Stimulated activated CD8-positive, alpha-beta memory T cell treated with anti-CD3 and anti-CD28 coated beads, Interleukin-12 subunit alpha, Interleukin-12 subunit beta, amount 100 ng/mL, for 1 hour (primary cell): Measurements from ENCODE around the gene C11orf98.
A peak's percentile ranks its signal among the peaks of the same experiment; 100 is the strongest.
"Not testable (repeated sequence)": the region's sequence is repeated elsewhere in the genome, so short reads cannot be mapped to it uniquely, and the experiment has no call there.

Experiments
- DNase-seq: peaks from one replicate; pipeline ENCODE4 v3.0.0-alpha.2; 2020; ENCODE audit warnings: low read depth

Gene C11orf98

DNA sequence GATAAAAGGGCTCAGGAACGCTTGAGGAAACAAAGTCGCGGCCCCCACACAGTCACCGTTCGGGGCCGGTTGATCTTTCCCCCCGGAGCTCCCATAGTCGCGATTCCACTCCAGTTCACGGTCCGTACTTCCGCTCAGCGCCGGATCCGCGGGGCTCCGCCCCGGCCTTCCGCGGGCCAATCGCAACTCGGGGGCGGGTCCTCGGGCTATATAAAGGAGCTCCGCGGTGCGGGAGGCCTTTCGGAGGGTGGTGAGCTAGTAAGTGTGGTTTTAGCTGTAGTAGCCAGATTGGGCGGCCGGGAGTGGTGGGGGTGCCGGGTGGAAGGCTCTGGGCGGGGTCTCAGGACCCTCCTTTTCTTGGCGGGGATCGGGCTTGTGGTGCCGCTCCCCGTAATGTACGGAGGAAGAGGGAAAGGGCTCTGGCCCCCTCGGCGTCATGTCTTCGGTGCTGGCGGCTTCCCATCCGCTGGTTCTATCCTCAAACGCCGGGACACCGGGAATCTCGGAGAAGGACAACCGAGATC, at the start of gene C11orf98, which contains the start of gene CSKMT:
Gene C11orf98, minus strand, starts transcription at position 136 of the 524 bp plus-strand sequence. Its CDS starts 41 bp downstream, at position 95.
Gene CSKMT, plus strand, starts transcription at position 238 of the 524 bp plus-strand sequence. CDS start 568 bp downstream, outside the sequence.
- DNase-seq, result peak; percentile 95

DNA sequence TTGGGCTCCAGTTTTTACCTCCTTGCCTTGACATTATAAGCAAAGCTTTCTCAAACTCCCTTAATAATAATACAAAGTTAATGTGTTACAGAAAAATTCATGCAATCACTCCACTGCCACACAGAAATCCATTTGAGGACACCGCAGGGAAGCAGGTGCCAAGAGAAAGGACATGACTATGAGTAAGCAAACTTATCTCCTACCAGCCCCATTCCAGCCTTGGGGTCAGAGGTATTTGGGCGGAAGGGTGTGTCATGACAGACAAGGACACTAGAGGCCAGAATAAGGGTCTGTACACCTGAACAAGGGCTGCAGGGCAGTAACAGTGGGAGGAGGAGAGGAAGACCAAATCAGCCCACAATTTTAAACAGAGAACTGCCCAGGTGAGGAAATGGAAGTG, 48.3 kb upstream of the C11orf98 start:
- no peak for DNase-seq

DNA sequence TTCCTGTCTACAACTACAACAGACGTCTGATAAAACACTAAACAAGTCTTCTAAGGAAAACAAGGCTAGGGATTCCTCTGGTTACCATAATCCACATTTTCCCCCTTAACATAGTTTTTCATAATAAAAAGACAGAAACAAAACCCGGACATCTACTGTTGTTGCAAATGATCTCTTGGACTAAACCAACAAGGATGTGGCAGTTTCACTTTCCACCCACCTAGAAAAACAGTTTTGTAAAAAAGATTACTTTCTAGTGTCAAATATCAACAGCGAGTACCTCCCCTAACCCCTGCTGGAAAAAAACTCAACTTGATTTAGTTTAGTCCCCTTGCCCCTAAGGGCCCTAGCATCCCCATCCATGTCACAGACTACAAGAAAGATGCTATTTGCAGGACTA, 47.9 kb upstream of the C11orf98 start:
- no peak for DNase-seq

DNA sequence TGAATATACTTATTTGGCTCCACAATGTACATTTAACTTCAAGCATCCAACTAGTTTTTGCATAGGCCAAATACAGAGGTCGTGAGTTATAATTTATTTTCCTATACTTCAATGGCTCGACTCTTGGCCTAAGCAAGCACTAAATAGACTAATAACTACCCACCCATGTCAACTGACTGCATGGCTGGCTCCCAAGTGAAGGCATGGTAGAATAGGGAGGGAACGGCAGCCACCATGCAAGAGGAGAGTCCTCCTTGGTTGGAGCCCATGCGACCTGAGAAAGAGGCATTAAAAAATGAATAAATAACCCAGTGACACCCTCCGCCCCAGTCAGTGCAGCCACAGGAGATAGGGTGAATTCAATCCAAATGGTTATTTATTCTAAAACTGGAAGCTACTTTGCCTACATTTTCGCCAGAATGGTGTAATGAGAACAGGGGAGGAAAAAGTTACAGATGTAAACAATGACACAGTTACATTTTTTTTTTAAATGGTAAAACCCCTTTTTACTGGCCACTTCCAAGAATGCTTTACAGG, 47.3 kb upstream of the C11orf98 start:
- no peak for DNase-seq

DNA sequence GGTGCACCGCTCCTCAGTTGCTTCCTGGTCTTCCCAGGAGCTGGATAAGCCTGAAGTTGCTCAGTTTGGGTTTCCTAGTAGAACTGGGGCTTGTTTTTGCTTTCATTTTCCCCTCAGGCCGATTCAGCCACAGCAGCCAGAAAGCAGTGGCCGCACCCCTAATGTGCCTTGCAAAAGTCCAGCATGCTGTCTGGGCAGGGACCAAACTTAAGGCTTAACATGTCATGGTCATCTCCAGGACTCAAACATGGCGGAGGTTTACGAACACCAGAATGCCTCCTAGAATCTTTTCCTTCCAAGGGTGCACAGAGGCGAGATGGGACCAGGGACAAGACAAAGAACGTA, 45.0 kb upstream of the C11orf98 start:
- DNase-seq, result no peak

DNA sequence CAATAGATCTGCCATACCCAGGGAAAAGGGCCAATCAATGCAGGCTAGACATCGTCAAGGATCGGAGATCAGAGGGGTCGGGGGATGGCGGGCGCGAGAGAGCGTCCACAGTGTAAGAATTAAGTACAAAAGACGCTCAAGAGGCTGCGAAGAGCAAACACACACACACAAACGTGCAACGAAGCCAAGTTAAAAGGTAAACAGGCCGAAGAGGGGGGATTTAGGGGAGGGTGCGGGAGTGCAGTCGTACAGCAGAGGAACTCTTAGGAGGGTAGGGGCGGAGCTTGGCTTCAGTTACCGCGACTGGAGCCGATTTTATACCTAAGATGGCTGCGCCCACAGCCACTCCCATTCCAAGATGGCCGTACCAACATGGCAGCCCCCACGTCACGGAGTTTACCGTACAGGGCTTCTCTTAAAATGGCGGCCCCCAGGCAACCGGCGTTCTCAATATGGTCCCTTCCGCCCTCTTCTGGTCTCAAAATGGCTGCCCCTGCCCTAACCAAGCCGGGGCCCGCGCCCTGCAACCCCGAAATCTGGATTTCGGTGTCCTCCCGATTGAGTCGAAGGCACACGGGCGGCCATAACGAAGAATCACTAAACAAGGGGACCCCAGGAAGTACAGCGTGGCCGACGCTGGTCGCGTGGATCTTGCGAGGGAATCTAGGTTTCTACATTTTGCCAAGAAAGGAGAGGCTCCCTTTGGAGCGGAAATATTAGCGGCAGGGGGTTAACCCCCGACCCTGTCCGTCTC, 44.4 kb upstream of the C11orf98 start:
- peak; percentile 97 for DNase-seq

DNA sequence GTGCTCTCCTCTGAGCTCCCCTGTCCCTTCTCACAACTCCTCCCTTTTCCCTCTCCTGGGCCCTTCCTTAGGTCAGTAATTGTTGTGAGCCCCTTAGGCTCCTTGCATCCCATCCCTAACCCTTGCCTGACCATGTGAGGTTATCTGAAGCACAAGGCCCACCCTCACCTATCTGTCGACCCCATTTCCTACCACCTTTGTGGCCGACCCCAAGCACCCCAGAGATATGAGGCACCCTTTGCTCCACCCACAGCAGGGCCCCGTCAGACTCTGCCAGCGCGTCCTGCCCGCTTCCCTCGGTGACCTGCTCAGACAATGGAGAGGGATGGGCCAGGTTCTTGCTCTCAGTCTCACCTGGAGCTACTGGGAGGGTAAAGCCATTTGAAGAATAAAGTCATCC, 43.8 kb upstream of the C11orf98 start:
- DNase-seq, result peak; percentile 30

DNA sequence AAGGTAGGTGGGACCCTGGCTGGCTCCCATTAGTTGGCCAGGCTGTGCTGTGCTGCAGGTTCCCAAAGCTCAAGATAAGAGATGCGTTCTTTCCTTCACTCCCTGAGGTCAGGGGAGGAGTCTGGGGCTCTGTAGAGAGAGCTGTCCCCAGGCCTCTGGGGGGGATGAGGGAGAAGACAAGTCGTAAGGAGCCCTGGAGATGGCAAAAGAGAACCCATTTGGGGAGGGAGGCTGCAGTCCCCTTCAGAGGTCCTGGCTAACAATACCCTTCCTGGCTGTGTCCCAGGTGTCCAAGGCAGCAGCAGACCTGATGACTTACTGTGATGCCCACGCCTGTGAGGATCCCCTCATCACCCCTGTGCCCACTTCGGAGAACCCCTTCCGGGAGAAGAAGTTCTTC, 43.4 kb upstream of the C11orf98 start:
- DNase-seq, result no peak

DNA sequence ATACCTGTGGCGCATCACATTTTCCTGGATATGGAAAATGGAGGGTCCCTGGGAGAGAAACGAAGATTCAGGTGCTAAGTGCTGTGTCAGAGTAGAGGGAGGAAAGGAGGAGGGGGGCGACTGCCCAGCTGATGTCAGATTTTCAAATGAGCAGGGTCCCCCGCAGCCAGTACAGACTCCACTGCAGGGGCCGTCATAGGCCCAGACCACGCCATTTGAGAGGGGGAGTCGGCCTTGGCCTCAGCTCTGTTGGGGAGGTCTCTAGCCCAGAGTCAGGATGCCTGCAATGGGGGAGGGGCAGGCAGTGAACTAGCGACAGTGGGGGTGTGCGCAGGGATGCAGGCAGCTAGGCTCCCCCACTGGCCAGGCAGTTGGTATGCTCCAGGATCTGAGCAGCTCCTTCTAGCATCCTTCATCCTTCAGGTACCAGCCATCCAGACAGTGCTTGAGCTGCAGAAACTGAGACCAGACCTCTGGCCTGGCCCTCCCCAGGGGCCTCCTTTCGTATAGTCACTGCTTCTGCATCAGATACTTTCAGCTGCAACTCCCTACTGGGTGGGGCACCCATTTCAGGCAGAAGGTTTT, 42.4 kb upstream of the C11orf98 start, which contains the start of the genes BSCL2 and GNG3:
Gene BSCL2, minus strand, starts transcription at position 148 of the 585 bp plus-strand sequence. CDS start 229 bp downstream, outside the sequence.
Gene GNG3, plus strand, starts transcription at position 400 of the 585 bp plus-strand sequence. CDS start 620 bp downstream, outside the sequence.
- DNase-seq, result no peak

DNA sequence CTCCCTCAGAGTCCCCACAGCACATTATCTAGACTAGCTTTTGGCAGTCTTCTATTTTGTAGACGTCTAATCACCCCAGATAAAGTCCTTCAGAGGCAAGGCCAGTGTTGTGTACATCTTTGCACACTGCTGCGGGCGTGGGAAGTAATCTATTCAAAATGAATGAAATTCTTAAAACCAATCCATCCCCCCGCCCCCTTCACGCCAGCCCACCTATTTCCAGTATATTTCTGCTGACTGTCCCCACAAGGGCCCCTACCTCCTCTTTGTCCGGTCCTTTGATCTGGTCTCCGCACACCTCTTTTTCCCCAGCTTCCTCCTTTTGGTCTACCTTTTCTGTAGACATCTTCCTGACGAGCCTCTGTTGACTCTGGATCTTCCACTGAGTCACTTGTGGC, 41.8 kb upstream of the C11orf98 start:
- DNase-seq, result no peak

DNA sequence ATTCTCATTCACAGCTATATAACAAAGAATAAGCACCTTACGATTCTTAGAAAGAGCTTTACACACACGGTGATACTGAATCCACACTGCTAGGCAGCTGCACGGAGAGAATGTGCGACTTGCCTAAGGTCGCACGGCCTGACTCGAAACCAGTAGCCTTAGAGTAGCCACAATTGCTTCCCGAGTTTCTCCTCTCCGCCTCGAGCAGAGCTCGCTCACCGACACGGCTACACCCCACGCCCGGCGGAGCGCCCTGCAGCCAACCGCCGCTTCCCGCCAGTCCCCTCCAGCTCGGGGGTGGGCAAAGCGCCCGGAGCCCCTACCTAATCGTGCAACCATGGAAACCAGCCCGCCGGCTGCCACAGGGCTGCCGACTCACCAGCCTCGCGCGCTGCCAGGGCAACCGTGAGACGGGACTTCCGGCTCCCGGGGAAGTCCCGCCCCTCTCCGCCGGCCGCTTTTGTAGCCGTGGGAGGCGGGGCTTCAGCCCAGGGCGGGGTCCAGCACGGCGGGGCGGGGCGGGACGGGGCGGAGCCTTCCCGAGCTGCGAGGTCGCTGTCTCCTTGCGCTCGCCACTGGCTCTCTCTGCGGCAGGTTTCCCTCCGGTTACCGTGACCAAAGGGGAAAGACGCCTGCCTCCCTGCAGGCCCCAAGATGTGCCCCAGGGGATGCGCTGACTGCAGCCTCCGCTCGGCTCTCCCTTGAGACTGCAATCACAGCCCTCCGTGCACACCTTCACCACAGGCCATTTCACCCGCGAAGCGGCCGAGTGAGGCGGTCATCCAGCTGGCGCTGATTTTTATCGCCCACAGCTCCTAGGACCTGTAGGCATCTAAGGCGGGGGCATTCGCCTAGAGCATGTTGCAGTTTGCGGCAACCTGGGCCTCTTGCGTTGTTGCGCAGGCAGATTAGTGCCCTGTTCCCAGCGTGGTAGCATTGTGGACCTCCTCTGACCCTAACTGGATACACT, 41.2 kb upstream of the C11orf98 start:
- DNase-seq, result peak; percentile 90

DNA sequence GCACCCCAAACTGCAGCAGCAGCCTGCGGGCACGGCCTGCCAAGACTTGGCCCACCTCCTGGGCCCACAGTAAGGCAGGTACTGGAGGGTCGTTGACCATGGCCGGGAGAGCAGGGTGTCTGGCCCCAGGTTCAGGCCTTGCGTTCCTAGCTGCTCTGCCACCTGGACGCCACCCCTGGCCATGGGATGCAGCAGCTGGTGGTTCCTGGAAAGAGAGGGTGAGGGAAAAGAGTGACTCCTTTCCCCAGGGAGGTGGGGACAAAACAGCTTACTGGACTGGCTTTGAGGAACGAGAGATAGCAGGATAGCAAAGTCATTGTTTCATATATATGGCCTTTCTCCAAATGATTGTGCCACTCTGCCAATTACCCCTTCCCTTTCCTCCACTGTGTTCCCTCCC, 40.4 kb upstream of the C11orf98 start:
- no peak for DNase-seq

DNA sequence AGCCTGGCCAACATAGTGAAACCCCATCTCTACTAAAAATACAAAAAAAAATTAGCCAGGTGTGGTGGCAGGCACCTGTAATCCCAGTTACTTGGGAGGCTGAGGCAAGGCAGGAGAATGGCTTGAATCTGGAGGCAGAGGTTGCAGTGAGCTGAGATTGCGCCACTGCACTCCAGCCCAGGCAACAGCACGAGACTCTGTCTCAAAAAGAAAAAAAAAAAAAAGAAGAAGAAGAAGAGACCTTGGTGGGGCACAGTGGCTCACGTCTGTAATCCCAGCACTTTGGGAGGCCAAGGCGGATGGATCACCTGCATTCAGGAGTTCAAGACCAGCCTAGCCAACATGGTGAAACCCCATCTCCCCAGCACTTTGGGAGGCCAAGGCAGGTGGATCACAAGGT, 38.9 kb upstream of the C11orf98 start:
- not testable (repeated sequence) for DNase-seq

DNA sequence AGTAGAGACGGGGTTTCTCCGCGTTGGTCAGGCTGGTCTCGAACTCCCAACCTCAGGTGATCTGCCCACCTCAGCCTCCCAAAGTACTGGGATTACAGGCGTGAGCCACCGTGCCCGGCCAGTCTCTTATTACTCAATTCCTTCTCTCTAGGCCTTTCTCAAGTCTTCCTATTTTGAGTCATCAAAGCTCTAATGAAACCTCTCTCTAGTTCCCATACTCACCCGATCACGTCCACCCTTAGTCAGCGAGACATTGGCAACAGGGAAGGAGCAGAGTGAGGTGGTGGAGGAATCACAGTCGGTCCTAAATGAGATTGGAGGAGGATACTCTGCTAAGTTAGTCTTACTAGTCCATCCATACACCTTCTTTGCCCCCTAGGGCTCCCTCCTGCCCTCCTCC, 37.2 kb upstream of the C11orf98 start:
- no peak for DNase-seq

DNA sequence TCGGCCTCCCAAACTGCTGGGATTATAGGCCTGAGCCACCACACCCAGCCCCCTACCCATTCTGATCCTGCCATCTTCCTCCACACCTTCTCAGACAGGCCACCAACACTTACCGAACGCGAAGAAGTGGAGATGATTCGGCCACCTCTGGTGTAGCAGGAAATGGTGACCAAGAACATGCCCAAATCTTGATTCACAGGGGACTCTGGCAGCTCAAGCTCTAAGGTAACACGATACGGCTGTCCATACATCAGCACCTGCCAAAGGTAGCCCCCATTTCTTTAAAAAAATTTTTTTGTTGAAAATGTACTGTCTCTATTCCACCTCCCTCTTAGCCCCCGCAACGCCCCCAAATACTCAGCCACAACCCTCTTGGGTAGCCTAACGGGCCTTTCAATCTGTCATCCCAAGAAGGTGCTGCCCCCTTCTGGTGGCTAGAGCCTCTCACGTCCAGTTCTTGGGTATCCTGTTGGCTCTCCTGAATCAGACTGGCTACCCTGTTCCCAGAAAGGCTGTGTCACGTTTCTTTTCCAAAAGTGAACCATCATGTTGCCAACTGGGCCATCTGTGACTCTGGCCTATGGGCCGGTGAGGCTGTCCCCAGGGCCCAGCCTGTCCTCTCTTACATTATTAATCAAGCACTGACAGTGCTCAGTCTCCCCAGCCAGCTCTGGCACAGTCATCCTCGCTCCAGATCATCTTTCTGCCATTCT, 29.6 kb upstream of the C11orf98 start:
- DNase-seq, result peak; percentile 66

DNA sequence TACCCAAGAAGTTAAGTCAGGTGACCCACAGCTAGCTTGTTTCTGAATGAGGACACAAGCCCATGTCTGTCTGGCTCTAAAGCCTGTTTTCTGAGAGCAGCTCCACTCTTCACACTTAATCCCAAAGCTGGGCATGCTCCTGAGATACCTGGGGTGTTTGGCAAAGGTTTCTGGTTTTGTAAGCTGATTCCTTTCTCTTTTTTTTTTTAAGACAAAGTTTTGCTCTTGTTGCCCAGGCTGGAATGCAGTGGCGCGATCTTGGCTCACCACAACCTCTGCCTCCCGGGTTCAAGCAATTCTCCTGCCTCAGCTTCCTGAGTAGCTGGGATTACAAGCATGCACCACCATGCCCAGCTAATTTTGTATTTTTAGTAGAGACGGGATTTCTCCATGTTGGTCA, 28.6 kb upstream of the C11orf98 start:
- DNase-seq, result not testable (repeated sequence)

DNA sequence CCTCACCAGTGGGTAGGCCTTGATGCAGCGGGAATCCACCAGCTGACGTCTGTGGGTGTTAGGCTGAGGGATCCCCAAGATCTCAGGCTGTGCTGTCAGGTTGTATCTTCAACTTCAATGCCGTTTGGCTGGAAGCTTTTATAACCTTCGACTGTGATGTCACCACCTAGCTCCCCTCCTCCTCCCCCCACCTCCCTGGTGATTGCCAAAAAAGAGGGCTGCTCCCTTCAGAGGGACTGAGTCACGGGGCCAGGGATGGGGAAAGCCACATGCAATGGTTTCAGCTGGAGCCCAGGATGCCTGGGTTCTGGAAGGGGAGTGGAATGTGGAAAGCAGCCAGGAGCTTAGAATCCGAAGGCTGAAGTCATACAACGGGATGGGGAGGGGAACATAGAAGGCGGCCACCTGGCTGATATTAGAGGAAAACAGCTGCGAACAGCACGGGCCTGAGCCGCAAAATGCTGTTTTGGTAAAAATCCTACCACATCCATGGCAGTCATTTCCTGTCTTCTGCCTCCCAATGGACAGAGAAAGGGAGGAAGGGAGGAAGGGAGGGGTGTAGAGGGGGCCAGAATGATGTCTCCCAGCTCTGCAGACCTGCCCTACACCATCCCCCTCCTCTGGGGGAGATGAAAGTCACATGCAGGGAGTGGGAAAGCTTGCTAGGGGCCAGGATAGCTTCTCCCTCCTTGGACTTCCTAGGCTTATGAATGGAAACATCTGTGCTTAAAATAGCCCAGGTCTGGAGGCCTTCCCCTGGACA, 24.6 kb upstream of the C11orf98 start, which contains the start of gene LRRN4CL:
Gene LRRN4CL, minus strand, starts transcription at position 110 of the 763 bp plus-strand sequence. CDS start 1,022 bp downstream, outside the sequence.
- DNase-seq, result no peak

DNA sequence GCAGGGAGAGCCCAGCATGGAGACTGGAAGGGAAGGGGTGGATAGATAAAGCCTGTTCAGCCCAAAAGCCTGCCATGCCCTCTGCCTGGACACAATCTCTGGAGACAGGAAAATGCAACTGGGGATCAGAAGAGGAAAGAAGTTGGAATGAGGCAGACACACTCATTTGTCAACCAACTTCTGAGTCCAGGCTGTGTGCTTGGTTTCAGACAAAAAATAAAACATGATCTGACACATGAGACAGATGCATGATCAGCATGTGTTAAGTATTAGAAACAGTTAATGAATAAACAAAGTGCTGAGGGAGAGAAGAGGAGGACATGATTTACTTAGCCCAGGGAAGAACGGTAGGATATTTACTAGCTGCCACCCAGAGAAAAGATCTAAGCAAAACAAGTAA, 23.5 kb upstream of the C11orf98 start:
- DNase-seq, result no peak

DNA sequence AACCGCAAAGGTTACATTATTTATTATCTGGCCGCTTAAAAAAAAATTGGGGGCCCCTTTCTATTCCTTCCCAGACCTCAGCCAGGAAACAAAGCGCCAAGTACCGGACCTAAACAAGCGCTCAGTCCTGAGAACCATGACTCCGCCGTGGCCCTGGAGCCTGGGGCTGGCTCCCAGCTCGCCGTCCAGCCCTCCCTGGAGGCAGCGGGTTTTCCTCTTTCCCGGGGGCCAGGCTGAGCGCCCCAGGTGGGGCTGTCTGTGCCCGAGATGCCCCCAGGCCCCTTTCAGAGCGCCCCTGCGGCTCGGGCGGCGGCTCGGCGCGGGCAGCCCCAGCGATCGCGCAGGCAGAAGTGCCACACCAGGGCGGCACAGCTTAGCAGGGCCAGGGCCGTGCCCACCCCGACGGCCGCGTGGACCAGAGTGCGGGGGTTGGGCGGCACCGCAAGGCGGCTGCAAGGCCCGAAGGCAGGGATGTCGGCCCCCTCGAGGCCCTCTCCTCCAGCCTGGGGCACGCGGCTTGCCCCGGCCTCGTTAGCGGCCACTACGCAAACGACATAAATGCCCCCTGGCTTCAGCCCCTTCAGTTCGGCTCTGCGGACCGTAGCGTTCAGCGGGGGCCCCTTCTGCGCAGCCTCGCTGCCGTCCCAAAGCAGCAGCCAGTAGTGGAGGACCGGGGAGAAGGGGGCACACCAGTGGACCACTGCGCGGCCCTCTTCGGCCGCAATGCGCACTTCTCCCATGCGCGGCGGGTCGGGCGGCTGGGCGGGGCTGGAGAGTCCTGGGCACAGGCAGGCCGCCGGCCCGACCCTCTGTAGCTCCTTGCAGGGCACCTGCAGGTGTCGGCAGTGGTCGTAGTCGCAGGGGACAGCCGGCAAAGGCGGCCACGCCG, 22.7 kb upstream of the C11orf98 start:
- no peak for DNase-seq
